GM18870 (cell line): ENCODE data around the gene GAB3.

Source experiments
- ATAC-seq: cut with Tn5 transposase; IDR thresholded peaks from one replicate; pipeline ENCODE4 v1.9.1; 2021; ENCODE audit warnings: moderate library complexity; ENCODE audit not compliant: unreplicated experiment

Gene GAB3

DNA sequence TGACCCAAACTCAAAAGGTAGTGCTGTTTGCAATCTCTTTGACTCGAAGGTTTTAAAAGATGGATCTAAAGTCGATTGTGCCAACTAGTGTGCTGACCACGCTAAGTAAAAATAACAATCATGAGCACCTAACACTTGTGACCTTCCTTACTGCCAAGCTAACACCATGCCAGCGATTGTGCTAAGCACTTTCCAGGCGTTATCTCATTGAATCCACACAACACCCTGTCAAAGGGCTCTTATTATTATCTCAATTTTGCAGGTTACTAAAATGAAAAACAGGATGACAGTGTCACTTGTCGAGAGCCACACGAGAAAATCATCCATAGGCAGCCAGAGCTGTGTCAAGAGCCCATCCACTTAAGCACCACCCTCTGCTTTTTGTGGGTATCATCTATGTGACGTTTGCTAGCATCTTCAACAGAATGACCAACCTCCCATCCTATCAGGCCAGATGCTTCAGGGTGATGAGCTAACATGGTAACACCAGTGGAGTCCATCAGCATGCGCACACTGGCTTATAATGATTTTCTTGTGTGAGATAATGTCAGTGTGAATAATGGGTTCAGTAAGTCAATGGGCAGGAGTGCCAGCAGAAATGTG is 893 bp upstream of the GAB3 start:
- no peak for ATAC-seq

DNA sequence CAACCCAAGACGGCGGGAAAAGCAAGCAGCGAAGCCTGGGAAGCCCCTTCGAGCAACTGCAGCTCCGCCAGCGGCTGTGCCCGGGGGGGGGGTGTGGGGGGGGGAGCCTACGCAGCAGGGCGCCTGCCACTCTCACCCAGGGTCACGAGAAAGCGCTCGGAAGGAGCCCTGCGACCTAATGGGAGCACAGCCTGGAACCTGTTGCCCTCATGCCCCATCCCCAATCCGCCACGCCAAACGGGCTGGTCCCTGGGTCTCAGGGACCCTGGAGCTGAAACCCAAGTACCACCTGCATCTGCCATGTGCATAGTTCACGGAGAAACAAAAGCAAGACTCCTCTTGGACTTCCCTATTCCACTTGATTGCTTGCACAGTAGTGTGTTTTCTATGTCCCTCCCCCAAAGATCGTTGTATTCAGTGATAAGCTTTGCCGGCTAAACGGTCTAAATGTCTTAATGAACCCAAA is 359 bp upstream of the GAB3 start:
- ATAC-seq, result no peak

DNA sequence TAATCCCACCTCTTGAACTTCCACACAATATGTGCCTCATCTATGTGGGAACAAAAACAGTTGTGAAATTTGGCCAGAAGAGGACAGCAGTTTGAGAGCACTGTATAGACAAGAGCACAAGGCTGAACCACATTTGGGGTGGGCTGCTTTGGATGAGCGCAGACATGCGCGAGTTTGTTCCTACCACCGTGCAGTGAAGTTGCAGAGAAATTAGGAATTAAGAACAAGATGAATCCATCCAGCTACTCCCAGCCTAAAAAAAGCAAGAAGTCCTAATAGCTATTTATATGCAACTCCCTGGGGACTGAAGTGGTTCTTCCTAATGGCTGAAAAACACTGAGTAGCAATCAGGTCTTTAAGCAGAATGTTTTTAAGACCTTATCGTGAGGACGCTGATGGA is 1.0 kb downstream of the GAB3 start:
- ATAC-seq, result no peak

DNA sequence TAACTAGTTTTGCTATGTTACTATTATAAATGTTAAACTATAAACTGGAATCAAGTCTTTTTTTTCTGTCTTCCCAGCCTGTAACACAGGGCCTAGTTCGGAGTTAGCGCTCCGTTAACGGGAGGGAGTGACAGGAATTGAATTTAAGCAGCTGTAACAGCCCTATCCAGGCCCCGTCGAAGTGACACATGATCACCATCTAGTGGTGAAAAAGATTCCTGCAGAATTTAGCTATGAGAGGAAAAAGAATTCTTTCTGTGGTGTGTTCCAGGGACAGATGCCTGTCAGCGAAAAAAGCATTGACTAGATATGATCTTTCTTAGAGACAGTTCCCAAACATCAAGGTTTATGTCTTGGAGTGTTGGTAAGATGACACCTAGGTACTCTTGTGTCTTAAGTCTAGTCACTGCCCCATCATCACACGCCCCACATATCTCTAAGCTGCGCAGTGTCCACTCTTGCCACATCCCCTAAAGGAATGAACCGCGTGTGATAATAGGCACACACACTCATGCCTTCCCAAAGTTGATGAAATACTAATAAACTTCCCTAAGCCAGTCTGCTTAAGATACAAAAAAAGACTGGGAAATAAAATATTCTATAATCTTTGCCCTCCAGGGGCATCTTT is 2.1 kb downstream of the GAB3 start:
- ATAC-seq, result peak; percentile 74

DNA sequence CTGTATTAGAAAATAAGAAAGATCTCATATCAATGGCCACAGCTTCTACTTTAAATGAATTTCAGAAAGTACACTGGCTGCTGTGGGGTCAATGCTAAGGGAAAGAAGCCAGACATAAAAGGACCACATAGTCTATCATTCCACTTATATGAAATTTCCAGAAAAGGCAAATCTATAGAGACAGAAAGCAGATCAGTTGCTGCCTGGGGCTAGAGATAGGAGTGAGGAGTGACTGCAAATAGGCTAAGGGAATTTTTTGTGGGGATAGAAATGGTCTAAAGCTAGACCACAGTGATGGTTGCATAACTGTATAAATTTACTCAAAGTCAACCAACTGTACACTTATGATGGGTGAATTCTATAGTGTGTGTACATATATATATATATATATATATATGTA is 8.3 kb downstream of the GAB3 start:
- no peak for ATAC-seq

DNA sequence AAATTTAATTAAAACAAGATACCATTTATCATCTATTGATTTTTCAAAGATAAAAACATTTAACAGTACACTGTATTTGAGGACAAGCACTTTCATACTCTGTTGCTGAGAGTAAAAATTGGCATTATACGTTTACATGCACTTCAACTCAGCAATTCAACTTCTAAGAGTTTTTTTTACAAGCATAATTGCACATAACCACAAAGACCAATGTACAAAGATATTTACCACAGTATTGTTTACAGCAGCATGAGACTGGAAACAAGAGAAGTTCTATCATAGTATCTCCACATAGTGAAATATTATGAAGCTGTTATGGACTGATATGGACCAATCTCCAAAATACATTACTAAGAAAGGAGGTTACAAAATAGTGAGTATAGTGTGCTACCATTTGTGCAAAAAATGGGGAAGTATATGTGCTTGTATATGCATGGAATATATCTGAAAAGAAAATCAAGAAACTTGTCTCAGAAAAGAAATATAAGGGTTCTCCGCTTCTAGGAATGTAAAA is 10.9 kb downstream of the GAB3 start:
- ATAC-seq, result no peak

DNA sequence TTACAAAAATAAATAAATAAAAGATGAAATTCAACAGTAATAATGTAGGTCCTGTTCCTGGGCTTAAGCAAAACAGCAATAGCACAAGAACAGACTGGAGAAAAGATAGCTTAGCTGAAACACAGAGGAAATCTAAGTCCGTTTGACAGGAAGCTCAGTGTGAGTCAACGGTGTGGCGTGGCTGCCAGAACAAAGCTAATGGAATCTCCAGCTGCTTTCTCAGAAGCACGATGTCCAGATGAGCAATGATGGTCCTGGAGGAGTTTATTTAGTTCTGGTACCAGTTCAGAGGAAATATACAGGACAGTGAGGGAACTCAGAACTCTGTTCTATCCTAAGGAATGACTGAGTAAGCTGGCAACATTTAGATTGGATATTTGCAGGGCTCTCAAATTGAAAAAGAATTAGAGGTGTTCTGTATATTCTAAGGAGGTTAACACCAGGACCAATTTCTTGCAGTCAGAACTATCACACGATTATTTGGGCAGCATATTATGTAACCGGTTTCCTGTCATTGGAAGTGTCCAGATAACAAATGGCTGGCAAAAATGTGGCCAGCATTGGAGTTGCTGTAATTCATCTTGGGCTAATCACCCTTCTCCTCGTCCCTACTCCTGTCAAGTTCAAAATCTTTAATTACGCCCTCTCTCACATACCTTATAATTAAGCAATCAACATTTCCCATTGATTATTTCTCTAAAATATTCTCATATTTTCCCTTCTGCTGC is 12.7 kb downstream of the GAB3 start:
- ATAC-seq, result no peak

DNA sequence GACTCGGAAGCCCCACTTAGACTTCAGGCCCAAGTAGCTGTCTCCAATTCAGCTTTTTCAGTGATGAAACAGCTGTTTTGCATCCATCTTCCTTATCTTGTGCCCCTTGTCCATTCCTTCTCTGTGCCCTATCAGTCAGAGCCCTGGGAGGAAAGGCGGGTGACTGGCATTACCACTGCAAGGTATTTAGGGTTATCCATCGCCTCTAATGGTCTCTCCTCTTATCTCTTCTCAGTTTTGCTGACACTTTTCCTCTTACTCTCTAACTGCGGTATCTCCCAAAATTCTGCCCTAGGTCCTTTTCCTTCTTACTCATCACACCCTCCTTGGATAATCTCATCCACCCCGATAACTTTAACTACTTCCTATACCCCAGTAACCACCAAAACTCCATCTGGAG is 13.7 kb downstream of the GAB3 start:
- ATAC-seq, result no peak

DNA sequence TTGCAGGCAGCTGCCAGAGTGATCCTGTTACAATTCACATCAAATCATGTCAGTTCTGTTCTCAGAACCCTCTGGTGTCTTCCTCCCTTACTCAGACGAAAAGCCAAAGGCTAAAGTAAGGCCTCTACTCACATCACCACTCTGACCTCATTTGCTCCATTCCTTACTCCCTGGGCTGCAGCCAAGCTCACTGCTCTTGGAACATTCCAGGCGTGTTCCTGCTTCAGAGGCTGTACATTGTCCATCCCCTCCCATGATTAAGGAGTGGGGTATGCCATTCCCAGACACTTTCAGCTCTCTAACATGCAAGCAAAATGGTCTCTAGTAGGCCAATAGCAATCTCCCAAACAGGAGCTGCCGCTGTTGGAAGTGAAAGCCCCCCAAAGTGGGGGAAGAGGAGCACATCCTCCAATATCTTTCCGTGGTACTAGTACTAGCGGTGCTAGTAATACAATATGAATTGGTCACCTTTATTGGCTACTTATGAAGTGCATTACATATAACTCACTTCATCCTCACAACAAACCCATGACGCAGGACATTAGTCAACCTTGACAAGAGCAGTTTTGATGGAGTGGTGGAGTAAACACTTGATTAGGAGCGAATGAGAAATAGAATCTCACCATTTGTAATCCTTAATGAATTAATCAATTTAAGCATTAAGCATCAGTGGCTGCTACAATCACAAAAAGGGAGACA is 15.0 kb downstream of the GAB3 start:
- ATAC-seq, result no peak

DNA sequence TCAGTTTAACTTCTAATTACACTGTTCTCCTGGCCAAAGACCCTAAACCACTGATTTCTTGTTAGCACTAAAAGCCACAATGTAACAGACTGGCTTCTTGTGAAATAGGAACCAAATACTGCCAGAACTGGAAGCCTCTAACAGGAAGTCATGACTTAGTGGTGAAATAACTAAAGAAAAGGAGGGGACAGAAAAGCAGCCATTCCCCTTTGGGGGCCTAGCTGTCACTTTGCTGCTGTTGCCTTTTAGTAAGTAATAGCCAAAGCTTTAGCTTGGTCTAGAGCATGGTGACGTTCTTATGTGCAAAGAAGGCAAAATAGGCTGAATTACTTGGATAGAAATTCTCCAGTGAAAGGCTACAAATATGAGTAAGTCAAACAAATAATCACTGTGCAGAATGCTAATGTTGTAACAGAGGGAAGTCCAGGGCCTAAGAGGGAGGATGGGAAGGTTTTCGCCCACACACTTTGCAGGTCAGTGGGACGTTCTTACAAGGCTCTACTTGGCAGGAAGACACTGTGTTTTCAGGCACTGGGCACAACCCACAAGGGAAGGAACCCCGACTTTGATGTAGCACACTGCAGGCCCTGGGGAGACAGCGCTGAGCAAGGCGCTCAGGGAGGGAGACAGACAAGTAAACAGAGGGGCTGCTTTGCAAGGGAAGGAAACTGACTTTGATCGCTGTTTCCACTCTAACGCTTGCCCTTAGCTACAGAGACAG is 16.7 kb downstream of the GAB3 start:
- no peak for ATAC-seq

DNA sequence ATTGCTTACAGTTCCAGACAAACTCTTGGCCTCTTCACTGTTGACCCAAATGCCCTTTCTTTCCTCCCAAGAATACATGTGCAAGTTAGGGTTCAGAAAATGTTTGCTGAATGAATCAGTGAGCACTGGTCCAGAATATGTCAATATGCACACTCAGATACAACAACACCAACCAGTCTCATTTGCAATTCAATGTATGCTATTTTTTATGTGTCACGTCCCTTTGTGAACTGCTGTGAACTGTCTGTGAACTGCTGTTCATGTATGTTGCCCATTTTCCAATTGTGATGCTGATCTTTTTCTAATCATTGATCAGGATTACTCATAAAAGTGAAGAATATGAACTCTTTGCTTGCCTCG is 17.8 kb downstream of the GAB3 start:
- no peak for ATAC-seq

DNA sequence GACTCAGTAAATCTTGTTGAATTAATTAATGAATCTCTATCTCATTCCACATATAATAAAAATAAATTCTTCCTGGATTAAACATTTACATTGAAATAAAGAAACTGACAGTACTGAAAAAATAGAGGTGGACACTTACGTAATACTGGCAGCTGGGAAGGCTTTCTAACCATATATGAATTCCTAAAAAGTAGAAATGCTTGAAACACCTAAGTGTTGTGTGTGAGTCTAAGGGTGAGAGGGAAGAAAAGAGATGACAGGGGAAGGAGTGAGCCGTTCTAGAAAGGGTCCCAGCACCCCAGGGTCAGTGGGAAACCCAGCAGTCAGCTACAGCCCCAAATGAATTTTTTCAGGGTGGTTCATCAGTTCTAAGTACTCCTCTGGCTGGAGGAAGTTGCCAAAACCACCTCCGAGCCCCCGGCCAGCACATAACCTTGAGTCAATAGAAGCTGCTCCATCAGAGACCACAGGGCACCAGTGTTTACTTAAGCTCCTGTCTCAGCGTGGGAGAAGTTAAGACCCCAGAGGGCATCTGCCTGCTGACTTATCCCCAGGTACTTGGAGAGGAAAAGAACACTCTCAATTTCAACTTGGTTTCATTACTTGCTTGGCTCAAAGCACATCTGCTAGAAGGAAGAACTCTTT is 18.3 kb downstream of the GAB3 start:
- no peak for ATAC-seq

DNA sequence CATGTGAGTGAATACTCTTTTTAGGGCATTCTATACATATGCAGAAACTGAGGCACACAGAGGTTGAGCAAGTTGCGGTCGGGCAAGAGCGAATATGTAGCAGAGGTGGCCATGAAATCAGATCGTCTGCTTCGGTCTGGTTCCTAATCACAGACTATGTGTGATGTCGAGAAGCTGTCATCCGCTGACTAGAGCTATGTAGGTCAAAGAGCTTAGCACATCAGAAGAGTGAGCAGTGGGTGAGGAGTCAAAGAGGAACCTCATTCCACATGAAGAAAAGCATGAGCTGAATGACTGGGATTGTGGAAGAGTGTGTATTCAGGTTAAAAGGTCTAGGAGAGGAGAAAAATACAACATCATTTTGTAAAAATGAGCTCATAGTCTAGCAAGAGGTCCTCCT is 19.0 kb downstream of the GAB3 start:
- ATAC-seq, result no peak

DNA sequence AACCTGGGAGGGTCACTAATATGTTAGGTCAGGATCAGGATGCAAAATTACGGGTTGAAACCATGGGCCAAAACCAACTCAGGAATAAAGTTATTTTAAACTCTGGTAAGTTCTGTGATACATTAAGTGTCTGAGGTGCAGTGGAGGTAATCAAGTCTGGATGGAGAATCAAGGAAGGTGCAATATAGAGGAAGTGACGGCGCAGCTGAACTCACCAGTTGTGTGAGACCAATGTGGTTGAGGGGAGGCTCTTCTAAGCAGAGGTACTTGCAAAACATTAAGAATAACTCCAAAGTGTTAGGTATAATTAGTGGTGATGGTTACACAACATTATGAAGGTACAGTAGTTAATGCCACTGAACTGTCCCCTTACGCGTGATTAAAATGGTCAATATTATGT is 19.7 kb downstream of the GAB3 start:
- no peak for ATAC-seq

DNA sequence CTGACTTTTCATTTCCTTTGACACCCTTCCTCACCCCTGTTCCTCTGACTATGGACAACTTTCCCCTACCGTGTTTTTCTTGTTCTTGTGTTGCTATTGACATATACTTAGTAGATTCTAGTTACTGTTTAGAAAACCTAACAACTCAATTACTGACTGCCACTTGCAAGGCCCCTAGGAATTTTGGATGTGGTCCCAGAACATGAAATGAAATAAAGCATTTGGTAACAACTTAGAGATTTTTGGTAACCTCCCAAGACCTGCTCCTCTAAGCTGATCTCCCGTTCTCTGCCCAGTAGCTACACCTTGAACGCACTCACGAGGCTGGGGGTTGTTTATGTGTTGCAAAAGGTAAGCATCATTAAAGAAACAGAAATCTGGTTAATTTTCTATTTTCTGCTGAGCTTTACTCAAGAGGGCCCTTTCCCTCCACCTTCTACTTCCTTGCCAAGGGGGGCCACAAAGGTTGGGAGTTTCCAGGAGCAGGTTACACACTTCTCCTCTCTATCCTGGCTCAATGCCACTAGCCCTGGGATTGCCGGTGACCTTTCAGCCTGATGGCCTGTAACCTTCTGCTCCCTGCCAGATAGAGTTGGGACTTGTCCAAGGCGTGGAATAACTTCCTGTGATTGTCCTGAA is 20.5 kb downstream of the GAB3 start:
- ATAC-seq, result no peak

DNA sequence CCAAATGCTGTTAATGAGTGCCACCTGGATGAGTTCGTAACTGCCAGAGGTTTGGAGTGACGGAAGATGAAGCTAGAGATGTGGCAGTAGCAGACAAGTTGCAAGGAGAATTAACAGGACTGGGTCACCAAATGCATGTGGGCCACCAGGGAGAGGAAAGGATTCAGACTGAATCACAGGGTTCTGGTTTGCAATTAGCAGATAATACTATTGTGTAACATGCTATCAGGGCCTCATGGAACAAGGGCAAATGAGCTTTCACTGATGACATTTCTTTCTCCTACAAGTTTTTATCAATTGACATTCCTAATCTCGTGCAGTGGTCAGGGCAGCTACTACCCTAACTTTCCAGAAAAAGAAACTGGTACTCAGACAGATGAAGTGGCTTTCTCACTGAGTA is 21.4 kb downstream of the GAB3 start:
- ATAC-seq, result no peak

DNA sequence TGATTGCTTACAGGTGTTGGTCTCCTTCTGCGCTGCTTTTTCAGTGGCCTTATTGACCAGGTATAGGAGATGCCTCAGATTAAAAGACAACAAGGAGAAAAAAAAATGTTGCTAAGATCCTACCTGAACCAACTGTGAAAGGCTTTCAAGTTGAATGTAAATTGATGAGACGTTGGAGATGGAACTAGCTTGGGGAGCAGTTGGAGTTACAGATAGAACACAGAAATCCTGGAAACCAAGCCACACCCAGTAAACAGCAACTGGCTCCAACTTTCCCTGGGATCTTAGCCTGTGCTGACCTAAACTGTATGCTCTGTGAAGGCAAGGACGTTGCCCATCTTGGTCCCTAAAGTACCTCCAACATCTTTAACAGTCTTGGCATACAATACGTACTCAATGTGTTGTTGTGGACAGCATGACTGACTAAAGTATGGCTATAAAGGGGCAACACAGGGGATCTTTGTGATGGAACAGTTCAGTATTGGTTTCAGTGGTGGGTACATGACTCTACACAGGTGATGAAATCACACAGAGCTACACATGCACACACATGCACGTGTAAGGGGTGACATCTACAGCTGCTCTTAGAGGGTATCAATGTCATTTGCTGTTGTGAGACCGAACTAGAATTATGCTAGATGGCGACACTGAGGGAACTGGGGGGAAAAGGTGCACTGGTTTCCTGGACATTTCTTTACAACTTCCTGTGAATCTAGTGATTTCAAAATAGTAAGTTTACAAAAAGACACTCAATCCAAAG is 22.3 kb downstream of the GAB3 start:
- no peak for ATAC-seq

DNA sequence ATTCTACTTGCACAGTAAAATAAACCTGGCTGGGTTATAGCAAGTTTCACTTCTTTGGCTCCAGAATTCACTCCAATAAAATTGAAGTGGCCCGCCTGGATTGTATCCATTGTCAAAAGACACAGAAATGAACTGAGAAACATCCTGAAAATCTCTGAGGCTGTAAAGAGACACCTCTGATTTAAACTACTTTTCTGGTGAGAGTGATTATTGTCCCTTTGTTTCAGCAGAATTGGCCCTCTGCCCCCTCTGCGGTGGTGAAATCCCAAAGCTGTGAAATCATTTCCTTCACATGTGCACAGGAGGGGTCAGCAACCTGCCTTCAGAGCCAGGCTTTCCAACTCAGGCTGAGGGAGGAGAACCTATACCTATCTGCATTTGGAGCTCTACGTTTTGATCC is 23.0 kb downstream of the GAB3 start:
- no peak for ATAC-seq

DNA sequence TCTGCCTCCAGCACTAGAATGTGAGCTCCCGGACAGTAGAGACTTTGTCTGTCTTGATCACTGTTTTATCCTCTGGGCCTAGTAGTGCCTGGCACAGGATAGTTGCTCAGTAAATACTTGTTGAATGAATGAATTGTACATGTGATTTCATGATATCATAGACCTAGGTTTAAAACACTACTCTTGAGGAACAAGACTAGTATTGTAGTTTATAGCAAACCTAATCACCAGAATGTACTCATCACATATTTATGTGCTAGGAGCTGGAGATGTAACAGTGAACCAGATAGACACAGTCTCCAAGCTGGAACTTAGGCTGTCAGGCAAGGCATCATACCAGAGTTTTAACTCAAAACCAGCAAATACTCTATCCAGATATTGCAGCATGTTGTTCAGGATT is 23.5 kb downstream of the GAB3 start:
- no peak for ATAC-seq
